GM12872 (cell line): ENCODE results near the gene TTC21B.

ENCODE experiments used
- TF ChIP-seq, protein P1 (sequence below): IDR thresholded peaks from 3 replicates; pipeline ENCODE4 v1.5.1; 2011; ENCODE audit warnings: low read depth, mild to moderate bottlenecking, low read length, moderate library complexity; ENCODE audit not compliant: insufficient read depth

The TTC21B gene

DNA sequence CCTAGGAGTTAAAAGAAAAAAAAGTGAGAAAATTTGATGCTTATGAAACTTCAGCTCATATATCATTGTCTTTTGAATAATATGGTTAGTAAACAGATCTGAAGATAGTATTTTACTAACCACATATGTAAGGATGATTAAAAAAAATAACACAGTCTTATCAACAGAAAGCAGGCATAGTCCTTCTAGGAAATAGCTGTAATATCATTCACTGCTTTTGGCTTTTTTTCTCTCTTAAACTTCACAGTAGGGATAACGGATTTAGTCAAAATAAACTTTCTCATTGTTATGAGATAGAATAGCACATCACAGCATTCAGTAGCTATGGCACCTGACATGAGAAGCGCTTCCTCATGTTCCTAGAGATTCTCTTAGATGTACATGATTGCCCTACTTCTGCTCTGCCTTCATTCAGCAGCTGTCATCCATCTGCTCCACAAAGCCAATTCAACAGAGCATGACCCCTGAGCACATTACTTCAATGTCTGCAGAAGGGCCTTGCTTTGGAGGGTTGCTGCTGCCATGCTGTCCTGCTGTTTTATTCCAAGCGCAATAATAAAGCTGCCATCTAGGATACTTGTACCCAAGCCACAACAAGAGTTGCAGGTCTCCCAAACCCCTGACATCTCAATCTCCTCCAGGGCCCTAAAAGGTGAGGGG is 67.0 kb downstream of the TTC21B start:
- TF ChIP-seq, protein P1, sequence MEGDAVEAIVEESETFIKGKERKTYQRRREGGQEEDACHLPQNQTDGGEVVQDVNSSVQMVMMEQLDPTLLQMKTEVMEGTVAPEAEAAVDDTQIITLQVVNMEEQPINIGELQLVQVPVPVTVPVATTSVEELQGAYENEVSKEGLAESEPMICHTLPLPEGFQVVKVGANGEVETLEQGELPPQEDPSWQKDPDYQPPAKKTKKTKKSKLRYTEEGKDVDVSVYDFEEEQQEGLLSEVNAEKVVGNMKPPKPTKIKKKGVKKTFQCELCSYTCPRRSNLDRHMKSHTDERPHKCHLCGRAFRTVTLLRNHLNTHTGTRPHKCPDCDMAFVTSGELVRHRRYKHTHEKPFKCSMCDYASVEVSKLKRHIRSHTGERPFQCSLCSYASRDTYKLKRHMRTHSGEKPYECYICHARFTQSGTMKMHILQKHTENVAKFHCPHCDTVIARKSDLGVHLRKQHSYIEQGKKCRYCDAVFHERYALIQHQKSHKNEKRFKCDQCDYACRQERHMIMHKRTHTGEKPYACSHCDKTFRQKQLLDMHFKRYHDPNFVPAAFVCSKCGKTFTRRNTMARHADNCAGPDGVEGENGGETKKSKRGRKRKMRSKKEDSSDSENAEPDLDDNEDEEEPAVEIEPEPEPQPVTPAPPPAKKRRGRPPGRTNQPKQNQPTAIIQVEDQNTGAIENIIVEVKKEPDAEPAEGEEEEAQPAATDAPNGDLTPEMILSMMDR = no peak

DNA sequence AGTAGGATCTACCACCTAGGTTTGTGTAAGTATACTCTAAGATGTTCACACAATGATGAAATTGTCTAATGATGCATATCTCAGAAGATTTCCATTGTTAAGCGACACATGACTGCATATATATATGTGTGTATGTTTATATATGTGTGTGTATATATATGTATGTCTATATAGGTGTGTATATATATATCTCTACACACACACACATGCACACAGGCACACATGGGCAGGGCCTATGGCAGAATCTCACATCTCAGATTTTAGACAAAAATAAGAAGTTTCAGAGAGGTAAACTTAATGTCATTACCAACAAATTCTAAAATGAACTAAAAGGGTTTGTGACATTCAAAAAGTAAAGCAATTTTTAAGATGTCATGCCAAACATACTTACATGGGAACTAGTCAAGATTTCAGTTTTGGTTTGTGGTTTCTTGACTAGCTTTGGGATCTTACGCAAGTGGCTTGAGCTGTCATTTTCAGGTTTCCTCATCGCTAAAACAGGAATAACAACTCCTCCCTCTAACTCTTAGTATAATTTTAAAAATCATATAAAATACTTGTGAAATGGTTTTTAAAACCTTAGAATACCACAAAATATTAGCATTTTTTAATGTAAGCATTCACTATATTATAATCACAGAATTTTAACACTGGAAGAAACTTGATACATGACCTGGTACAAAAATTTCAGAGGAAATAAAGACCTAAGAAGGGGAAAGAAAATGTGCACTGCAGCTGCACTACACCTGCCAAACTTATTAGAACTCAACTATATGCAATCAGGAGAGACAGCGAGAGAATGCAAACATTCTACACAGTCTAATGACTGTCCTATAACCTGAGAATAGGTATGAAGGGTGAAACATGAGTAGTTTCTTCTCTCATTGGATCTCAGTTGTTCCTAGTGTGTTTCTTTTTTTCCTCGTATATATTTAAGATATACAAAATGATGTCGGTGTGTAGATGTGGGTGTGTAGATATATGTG is 75.7 kb downstream of the TTC21B start:
- TF ChIP-seq, protein P1 = no peak

DNA sequence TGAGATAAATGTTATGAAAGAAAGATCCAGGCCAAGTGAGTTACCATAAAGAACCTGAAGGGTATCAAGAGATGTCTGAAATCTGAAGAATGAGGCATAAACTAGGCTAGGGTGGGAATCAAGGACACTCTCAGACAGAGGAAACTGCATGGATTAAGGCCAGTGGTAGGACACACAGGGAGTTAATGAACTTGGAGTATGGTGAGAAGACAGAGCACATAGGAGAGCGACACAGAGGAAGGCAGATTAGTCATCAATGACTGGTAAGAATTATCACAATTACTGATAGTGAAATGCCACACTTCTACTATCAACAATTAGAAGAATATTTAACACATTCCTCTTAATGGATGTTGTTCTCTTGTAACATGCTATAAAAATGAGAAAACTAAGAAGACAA is 76.9 kb downstream of the TTC21B start:
- TF ChIP-seq, protein P1 = no peak

DNA sequence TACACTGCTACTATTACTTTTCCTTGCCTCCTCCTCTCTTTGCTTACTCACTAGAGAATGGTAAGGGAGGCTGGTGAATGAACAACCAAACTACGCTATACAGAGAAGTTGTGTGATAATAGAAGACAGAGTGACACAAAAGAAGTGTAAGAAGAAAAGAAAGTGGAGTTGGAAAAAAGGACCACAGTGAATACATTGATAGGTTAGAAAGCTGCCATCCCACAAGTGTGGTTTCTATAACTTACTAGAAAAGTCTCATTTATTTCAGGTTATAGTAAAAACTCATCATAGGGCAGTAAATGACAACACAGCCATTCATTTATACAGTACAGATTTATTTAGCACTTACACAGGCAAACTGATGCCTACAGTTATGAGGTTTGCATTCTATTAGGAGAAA is 77.3 kb downstream of the TTC21B start:
- TF ChIP-seq, protein P1 = no peak

DNA sequence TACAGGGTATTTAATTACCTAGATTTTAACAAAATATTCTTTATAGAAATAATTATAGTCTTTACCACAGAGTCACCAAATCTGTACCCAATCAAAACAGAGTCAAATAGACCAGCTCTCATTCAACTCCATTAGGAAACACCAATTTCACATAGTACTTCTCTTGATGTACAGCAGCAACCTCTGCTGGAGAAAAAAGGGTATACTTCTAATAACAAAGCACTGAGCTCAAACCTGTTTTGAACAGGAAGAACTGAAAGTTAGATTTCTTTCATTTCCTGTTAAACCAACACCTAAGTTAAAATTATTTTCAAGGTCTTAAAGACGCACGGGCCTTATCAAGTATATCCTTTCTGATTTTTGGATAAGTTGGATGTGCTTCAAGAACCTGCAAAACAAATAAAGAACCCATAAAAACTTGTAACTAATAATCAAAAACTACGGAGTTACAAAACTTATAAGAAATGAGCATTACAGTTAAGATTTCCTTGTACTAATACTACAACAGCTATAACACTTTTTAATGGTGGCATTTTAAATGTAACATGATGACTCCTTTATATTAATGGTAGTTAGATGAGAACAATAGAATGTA is 79.0 kb downstream of the TTC21B start:
- TF ChIP-seq, protein P1 = peak; percentile 58

DNA sequence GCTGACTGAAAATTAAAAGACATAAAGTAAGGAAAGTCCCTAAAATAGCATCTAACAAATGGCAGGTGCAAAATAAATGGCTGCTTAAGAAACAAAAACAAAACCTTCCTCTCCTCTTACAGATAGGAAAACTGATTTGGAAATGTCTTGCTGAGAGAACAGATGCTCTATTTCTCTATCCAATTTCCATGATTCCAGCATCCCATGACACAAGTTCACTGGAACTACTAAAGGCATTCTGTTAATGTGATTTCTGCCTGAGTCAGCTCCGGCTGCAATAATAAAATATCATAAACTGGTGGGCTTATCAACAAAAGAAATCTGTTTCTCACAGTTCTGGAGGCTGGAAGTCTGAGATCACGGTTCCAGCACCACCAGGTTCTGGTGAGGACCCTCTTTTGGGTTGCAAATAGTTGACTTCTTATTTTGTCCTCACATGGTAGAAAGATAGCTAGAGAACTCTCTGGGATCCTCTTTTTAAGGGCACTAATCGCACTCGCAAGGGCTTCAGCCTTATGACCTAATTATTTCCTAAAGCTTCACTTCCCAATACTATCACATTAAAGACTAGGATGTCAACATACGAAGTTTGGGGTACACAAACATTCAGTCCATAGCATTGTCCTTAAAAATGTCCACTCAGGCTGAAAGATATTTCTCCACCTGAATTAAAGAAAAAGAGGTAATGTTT is 81.3 kb downstream of the TTC21B start:
- TF ChIP-seq, protein P1 = no peak
